ENCODE results near the gene PTPRG. TPM values are rescaled to one million over a fixed set of nuclear protein-coding genes. Genes with fewer than 3 reads are reported as not detected.

The PTPRG gene
- total RNA-seq, 1 donor from 2014 or later = 77.2 TPM

DNA sequence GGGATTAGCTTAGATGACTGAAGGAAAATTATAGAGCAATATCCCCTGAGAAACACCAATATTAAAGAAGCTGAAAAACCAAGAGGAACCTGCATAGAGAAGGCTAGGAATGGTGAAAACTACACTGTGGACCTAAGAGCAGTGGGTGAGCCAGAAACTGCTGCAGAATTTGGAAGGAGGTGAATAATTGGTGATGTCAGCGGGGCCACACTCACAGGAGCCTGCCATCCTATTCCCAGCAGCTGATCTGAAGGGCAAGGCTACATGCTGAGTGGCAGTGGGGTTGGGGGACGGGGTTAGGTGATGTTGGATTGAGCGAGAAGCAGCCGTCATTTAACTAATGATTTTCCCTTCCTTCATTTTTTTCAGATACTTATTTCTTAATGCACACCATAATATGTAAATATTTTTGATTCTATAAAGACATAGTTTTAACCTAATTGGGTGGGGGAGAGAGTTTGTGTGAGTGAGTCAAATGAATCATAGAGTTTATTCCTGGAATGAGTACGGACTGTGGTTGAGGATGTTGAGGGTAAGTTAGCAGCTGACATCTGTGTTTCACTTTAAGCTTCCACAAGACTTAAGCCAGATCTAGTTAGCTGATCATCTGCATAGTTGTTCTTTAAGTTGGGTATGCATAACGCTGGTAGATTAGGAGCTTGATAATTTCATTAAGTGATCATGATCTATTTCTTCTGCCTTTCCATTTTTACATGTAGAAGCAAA lies 222.8 kb downstream of the PTPRG start:
- Mint-ChIP-seq H3K4me3 (no peak overlapping the region), H3K9me3 (peaks cover 5% of the 10 kb centered on the region), H3K27me3 (no peaks in the 10 kb centered on the region), H3K27ac (no peak overlapping the region), H3K4me1 (ENCODE audit: unreplicated experiment) (peaks cover 26% of the 10 kb centered on the region), H3K36me3 (peaks cover 18% of the 10 kb centered on the region)
- no peak for DNase-seq (ENCODE audit: extremely low spot score, unreplicated experiment)
- TF ChIP-seq, protein P1, sequence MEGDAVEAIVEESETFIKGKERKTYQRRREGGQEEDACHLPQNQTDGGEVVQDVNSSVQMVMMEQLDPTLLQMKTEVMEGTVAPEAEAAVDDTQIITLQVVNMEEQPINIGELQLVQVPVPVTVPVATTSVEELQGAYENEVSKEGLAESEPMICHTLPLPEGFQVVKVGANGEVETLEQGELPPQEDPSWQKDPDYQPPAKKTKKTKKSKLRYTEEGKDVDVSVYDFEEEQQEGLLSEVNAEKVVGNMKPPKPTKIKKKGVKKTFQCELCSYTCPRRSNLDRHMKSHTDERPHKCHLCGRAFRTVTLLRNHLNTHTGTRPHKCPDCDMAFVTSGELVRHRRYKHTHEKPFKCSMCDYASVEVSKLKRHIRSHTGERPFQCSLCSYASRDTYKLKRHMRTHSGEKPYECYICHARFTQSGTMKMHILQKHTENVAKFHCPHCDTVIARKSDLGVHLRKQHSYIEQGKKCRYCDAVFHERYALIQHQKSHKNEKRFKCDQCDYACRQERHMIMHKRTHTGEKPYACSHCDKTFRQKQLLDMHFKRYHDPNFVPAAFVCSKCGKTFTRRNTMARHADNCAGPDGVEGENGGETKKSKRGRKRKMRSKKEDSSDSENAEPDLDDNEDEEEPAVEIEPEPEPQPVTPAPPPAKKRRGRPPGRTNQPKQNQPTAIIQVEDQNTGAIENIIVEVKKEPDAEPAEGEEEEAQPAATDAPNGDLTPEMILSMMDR (conservative IDR thresholded peaks at IDR 0.05) = no peak

DNA sequence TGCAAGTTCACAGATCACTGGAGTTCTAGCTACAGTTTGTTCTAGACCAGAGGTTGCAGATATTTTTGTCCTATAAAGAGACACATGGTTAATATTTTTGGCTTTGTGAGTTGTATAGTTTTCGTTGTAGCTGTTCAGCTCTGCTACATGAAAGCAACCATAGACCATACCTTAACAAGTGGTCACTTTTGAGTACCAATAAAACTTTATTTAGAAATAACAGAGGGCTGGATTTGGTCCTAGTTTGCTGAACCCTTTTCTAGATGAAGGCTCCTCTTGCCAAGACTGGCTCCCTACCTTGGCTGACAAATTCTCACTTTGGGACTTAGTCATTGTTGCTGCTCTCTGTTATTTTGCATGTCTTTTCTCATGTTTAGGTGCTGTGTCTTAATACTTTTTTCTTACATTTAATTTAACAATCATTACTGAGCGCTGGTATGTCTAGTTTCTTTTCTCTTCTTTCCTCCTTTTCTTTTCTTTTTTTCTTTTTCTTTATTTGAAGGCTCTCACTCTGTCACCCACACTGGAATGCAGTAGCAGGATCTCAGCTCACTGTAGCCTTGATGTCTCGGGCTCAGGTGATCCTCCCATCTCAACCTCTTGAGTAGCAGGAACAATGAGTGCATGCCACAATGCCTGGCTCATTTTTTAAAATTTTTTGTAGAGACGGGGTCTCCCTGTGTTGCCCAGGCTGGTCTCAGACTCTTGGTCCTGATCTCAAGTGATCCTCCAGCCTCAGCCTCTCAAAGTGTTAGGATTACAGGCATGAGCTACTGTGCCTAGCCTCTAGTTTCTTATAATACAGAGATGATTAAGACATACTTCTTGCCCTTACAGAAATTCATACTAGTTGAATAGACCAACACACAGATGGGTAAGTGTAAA lies 227.5 kb downstream of the PTPRG start:
- H3K36me3 Mint-ChIP-seq = peaks cover 10% of the 10 kb centered on the region
- no peak overlapping the region for H3K27ac Mint-ChIP-seq
- H3K4me1 Mint-ChIP-seq (ENCODE audit: unreplicated experiment) = peaks cover 16% of the 10 kb centered on the region
- TF ChIP-seq, protein P1 (conservative IDR thresholded peaks at IDR 0.05) = no peak
- H3K27me3 Mint-ChIP-seq = peaks cover 4% of the 10 kb centered on the region
- no peak for DNase-seq (ENCODE audit: extremely low spot score, unreplicated experiment)
- no peak overlapping the region for H3K4me3 Mint-ChIP-seq
- H3K9me3 Mint-ChIP-seq = no peaks in the 10 kb centered on the region

DNA sequence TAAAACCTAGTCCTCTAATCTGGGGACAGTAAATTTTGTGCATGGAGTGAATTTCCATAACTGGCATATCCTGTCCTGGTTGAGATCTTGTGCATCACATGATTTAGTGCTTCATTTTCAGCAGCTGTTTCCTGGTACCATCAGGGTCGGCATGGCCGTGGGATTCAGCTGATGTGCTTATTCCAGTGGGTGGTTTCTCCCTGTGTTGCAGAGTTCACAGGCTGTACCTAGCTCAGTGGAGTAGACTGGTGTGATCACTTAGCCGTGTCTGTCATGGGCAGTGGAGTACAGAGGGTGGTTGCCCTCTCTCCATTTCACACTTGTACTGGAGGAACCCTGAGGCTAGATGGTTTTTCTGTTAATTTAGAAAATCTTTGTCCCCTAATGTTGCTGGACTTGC lies 228.5 kb downstream of the PTPRG start:
- Mint-ChIP-seq H3K27ac (no peak overlapping the region), H3K9me3 (no peaks in the 10 kb centered on the region), H3K27me3 (peaks cover 4% of the 10 kb centered on the region), H3K4me3 (no peak overlapping the region), H3K4me1 (ENCODE audit: unreplicated experiment) (peaks cover 11% of the 10 kb centered on the region), H3K36me3 (peaks cover 4% of the 10 kb centered on the region)
- DNase-seq (ENCODE audit: extremely low spot score, unreplicated experiment) = no peak
- TF ChIP-seq, protein P1 (conservative IDR thresholded peaks at IDR 0.05) = no peak

DNA sequence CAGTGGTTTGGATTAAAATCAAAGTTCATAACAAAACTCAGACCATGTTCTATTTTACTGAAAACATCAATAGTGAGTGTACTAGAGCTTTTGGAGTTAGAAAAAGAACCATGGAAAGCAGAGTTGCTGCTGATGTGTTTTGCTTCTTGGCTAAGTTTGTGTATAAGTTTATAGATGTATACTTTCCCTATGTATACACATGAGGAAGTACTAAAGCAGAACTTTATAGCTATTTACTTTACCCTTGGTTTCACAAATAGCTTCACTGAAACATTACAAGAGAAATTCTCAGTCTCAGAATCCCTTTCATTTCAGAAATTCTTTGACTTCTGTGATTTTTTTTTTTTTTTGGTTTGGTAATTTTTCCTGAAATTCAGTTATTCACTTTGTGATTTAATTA lies 229.0 kb downstream of the PTPRG start:
- H3K27ac Mint-ChIP-seq = no peak overlapping the region
- DNase-seq (ENCODE audit: extremely low spot score, unreplicated experiment) = no peak
- H3K27me3 Mint-ChIP-seq = peaks cover 4% of the 10 kb centered on the region
- H3K4me3 Mint-ChIP-seq = no peak overlapping the region
- TF ChIP-seq, protein P1 (conservative IDR thresholded peaks at IDR 0.05) = no peak
- peaks cover 4% of the 10 kb centered on the region for H3K36me3 Mint-ChIP-seq
- H3K4me1 Mint-ChIP-seq (ENCODE audit: unreplicated experiment) = peaks cover 11% of the 10 kb centered on the region
- no peaks in the 10 kb centered on the region for H3K9me3 Mint-ChIP-seq

DNA sequence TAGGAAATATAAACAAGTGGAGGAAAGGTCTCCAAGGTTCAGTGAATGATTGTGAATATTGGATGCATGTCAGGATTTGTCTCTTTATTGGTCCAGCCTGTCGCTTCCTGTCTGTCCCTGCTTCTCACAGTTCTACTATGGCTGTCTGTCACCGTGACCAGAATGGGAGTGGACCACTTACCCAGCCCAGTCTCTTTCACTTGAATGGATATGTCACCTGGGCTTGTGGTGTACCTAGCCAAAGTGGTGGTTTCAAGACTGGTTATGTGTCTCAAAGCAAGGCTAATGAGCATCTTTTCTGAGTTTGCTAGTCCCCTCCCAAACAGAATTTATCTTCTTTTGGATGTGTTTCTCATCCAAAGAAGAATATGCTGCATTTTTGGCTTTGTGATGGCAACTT lies 231.7 kb downstream of the PTPRG start:
- no peak for DNase-seq (ENCODE audit: extremely low spot score, unreplicated experiment)
- peaks cover 29% of the 10 kb centered on the region for H3K4me1 Mint-ChIP-seq (ENCODE audit: unreplicated experiment)
- no peak overlapping the region for H3K4me3 Mint-ChIP-seq
- H3K9me3 Mint-ChIP-seq = no peaks in the 10 kb centered on the region
- H3K27ac Mint-ChIP-seq = no peak overlapping the region
- TF ChIP-seq, protein P1 (conservative IDR thresholded peaks at IDR 0.05) = no peak
- H3K36me3 Mint-ChIP-seq = peaks cover 4% of the 10 kb centered on the region
- peaks cover 14% of the 10 kb centered on the region for H3K27me3 Mint-ChIP-seq

Data from type B pancreatic cell (in vitro differentiated cells).